Fibroblast of skin of left quadriceps (primary cell): ENCODE results near the gene PACRG.
"Not testable (repeated sequence)": the region's sequence is repeated elsewhere in the genome, so short reads cannot be mapped to it uniquely, and the experiment has no call there.

Experiments
- DNase-seq, 2 experiments: peaks; one replicate each; pipeline ENCODE4 v3.0.0-alpha.2; 2013; ENCODE audit warnings: low read depth in 2 of 2

The PACRG gene

GRCh38 chr6:163313566-163313965 is 585.8 kb downstream of the PACRG start:
- DNase-seq: no peak

GRCh38 chr6:163313981-163314380 is 586.2 kb downstream of the PACRG start:
- no peak for DNase-seq

- no peak for DNase-seq
These were observed 587.2 kb downstream of the PACRG start for GRCh38 chr6:163314791-163315470.

- DNase-seq: not testable (repeated sequence)
These were observed 589.2 kb downstream of the PACRG start for GRCh38 chr6:163316866-163317495.

GRCh38 chr6:163318071-163318786 is 590.5 kb downstream of the PACRG start:
- DNase-seq: no peak

GRCh38 chr6:163319609-163320366 is 592.0 kb downstream of the PACRG start:
- no peak for DNase-seq

GRCh38 chr6:163320402-163320801 is 592.6 kb downstream of the PACRG start:
- DNase-seq: no peak

GRCh38 chr6:163320804-163321203 is 593.0 kb downstream of the PACRG start:
- DNase-seq: no peak

- no peak for DNase-seq
These were observed 593.9 kb downstream of the PACRG start for GRCh38 chr6:163321717-163322116.

- DNase-seq: no peak
These were observed 595.5 kb downstream of the PACRG start for GRCh38 chr6:163323274-163323673.

- DNase-seq: no peak
These were observed 595.9 kb downstream of the PACRG start for GRCh38 chr6:163323705-163324104.

GRCh38 chr6:163324326-163324687 is 596.5 kb downstream of the PACRG start:
- no peak for DNase-seq

- DNase-seq: peak in 1 of 2 experiments; percentile 28
These were observed 597.1 kb downstream of the PACRG start for GRCh38 chr6:163324688-163325389.

GRCh38 chr6:163325390-163325784 is 597.6 kb downstream of the PACRG start:
- no peak for DNase-seq

GRCh38 chr6:163327165-163327880 is 599.5 kb downstream of the PACRG start:
- DNase-seq: no peak

GRCh38 chr6:163327921-163328320 is 600.1 kb downstream of the PACRG start:
- peak; percentile 46 to 54 for DNase-seq

GRCh38 chr6:163328411-163328810 is 600.6 kb downstream of the PACRG start:
- no peak for DNase-seq

GRCh38 chr6:163329991-163330390 is 602.2 kb downstream of the PACRG start:
- DNase-seq: no peak

- no peak for DNase-seq
These were observed 603.5 kb downstream of the PACRG start for GRCh38 chr6:163331245-163331644.

GRCh38 chr6:163332575-163332974 is 604.8 kb downstream of the PACRG start:
- no peak for DNase-seq

GRCh38 chr6:163333038-163333437 is 605.3 kb downstream of the PACRG start:
- DNase-seq: no peak
